ENCODE results near the gene ARX.

ARX gene

DNA sequence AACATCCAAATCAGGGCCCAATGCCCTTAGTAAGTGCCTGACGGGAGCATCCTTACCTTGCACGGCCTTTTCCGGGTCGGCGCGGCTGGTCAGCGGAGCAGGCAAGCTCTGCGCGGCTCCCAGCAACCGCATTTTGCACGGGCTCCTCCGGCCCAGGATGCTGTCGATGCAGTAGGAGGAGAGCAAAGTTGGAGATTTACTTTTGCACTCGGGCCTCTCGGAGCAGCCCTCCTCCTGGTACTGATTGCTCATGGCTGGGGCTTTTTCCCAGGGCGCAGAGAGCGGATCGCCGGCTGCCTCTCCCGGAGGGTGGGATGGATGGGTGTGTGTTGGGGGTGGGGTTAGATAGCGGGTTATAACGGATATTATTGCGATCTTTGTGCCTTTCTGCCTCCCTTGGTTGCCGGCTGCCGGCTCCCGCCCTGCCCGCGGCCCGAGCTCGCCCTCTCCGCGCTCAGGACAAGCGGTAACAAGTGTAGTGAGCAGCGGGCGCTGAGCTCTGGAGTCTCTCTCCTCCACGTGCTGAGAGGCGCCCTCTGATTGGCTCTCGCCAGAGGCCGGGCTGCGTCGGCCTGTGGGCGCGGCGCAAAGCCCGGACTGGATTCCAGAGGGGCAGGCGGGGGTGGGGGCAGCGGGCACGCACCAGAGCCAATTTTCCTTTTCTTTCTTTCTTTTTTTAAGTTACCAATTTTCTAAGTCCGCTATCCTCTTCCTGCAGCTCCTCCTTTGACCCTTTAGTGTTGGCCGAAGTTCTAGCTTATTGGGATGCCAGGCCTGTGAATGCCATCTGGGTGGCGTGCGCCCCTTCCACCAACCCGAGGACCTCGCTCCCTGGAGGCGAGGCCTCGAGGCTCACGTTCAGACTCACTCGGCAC, at the start of gene ARX:
ARX (minus strand) TSS at position 480 of the 875 bp plus-strand sequence; CDS start at position 252, 228 bp downstream.
- DNase-seq, result peak in 54 of 58 donors; percentile 2 to 75 (median 45)

- no peak for DNase-seq
These were observed 43.5 kb upstream of the ARX start for GRCh38 chrX:25059273-25059672.

DNA sequence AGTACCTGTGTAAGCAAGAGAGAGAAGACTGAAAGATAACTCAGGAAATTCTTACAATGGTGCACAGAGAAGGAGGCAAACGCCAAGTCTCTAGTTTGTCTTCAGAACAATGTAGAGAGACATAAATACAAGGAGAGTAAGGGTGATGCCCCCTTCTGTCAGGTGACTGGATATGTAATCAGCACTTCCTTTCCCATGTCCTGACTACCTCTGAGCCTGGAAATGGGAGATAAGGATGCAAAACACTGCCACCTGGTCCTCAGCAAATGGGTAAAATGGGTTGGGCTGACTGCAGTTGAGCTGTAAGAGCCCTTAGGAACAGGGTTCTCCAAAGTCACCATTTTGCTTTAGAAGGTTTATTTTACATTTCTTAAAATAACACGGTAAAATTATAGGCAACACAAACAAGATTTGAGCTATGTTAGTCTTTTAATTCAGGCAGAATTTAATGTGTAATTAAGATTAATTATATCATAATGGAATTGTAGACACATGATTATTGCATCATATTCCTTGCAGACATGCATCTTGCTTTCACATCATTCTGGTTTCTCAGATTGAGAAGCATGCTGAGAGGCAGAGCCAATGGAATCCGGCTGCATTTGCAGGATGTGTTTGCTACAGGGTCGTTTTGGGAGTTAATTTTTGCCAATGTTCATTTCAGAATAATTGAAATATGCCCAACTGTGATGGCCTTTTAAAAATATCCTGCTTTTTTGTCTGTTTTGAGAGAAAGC, 37.2 kb upstream of the ARX start:
- no peak for DNase-seq

DNA sequence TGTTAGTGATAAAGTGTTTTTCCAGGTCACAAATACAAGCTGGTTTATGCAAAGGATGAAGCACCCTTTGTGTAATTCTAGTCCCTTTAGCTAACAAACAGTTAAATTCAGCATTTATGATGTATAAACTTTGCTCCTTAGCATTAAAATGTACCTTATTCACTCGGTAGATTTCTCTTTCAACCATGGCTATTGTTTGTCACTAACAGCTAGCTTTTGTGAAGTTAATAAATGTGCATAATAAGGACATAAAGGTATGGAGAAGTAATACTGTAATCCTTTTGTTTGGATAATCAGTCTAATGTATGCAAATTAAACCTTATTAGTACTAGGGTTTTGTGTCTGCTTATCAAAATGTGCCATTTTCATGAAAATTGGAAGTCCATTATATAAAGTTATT, 34.2 kb upstream of the ARX start:
- no peak for DNase-seq

DNA sequence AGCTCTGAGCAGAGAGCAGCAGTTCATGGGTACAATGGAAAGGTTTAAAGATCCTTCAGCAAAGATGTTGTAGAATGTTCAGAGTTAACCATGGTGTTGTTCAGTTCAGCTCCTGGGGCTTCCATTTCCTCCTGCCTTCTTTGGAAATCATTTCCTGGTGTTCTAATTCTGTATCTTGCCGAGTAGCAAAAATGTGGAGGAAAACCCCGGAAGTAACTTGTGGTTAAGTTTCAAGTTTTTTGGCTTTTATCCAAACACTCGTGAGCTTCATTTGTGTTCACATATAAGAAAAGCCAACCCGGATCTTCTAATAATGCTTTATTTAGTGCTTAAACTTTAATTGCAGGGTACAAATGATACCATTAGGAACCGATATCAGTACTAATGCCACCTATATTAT, 33.6 kb upstream of the ARX start:
- DNase-seq, result no peak

DNA sequence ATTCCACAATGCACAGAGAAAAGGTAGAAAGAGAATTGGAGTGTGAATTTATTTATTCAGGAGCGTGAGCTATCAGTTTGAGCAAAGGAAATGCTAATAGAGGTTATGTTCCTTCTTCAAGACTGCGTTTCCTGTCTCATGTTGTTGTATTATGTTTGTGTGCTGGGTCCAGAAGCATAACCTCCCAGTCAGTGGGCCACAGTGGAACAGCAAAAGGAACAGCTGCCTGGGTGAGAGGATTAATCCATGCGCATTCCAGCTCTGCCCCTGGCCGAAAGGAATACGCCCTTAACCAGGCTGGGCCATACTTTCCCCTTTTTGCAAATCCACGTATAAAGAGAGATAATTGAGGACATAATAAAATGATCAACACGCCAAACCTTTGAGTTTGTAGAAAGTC, 32.4 kb upstream of the ARX start:
- no peak for DNase-seq

DNA sequence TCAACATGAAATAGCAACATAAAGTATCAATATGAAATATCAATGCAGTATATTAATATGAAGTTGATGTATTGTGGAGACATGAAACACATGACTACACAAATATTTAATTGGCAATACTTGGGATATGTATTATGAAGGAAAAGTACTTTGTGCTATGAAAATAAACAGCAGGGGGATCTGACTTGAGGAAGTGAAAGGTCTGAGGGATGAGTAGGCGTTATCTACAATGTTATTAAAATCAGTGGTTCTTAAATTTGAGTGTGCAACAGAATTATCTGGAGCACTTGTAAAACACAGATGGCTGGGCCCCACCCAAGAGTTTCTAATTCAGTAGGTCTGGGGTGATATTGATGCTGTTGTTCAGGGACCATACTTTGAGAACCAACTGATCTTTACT, 27.4 kb upstream of the ARX start:
- DNase-seq, result no peak

GRCh38 chrX:25039036-25039435, 23.3 kb upstream of the ARX start:
- DNase-seq, result no peak

- no peak for DNase-seq
These were observed 19.1 kb upstream of the ARX start for GRCh38 chrX:25034889-25035288.

DNA sequence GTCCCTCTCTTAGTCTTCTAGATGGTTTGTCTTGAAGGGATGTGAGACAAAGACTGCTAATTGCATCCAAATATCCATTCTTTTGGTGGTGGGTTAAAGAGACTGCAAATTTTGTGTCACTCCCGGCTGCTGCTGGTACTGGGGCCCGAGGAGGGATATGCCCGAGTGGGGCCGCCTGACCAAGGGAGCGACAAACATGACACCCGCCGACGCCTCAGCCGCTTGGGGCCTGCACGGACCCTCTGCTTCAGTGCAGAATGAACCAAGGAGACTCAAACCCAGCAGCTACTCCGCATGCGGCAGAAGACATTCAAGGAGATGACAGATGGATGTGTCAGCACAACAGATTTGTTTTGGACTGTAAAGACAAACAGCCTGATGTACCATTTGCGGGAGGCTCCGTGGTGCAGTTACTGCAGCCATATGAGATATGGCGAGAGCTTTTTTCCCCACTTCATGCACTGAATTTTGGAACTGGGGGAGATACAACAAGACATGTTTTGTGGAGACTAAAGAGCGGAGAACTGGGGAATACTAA, 13.6 kb upstream of the ARX start:
- DNase-seq, result no peak

GRCh38 chrX:25028726-25029125, 13.0 kb upstream of the ARX start:
- no peak for DNase-seq

DNA sequence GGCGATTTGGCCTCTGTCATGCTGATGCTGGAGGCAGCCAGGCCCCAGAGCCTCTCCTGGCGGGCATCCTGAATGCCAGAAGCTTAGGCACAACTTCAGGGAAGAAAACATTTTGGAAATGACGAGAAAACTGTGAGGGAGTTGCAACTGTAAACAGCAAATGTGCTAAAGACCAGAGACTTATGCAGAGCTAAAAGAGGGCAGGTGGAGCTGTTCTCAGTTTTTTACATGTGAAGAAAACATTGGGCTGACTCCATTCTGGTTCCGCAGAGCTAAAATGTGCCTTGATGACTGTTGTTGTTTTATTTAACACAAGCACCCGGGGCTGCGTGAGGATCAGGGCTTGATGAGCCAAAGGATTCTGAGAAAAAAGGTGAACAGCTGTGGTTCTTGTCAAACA, 10.8 kb upstream of the ARX start:
- DNase-seq, result no peak

DNA sequence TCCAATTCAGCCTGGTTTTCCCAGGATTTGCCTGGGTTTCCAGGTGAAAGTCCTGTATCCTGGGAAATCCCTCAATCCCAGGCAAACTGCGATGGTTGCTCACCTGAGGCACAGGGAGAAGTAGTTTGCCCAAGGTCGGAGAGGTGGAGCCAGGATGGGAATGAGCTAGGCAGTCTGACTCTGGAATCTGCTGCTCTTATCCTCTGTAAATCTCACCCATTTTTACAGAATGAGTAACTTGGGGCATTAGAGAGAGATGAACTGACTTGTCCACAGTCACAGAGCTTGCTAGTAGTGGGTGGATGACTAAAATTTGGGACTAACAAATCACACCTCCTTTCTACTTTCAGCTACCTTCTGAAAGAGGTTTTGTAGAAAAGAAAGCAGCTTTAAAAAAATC, 9.8 kb upstream of the ARX start:
- DNase-seq, result no peak

DNA sequence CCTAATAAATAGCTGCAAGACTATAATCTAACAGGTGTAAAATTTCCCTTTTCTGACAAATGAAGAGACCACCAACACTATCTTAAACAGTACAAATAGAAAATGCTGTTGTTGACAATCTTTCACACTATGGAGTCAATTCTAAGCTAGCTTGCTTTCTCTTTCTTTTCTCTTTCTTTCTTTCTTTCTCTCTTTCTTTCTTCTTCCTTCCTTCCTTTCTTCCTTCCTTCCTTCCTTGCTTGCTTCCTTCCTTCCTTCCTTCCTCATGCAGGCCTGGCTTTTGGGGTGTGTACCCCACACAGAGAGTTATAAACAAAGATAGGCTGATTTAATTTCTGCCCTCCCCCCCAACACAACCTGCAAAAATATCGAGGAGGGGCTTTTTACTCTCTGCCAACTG, 8.1 kb upstream of the ARX start:
- DNase-seq, result no peak

DNA sequence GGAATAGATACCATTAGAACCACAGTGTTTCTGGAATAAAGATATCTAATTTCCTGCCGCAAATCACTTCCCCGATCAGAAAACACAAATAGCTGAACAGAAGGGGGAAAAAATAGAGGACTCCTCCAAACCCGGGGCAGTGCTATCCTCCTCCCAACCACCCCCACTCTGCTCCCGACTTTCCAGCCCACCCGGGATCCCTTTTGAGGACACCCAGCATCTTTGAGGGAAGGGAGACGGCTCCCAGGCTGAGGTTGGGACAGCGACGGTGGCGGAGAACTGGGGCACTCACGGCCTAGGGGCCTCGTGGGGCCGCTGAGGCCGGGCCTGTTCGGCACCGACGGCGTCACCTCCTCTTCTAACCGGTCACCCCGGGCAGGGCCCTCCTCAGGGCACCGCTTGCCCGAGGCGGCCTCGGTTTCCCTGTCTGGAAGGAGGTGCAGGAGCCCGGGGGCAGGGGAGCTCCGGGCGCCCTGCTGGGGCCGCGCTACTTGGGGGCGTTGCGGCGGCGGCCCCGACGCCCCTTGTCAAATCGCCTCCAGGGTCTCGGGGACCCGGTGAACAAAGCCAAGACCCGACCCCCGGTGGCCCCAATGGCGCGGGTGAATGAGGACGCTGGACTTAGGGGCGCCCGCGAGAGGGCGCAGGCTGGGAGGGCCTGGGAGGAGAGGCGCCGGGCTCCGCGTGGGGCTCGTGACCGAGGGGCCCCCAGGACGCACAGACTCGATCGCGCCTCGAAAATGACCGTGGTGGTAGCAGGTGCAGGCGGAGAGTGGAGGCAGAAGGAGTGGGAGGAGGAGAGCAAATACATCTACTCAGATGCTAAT, 6.9 kb upstream of the ARX start:
- DNase-seq, result no peak

- DNase-seq, result peak in 12 of 58 donors; percentile 2 to 22 (median 10)
These were observed 5.2 kb upstream of the ARX start for GRCh38 chrX:25020905-25021449.

GRCh38 chrX:25020391-25020904, 4.7 kb upstream of the ARX start:
- DNase-seq, result no peak

DNA sequence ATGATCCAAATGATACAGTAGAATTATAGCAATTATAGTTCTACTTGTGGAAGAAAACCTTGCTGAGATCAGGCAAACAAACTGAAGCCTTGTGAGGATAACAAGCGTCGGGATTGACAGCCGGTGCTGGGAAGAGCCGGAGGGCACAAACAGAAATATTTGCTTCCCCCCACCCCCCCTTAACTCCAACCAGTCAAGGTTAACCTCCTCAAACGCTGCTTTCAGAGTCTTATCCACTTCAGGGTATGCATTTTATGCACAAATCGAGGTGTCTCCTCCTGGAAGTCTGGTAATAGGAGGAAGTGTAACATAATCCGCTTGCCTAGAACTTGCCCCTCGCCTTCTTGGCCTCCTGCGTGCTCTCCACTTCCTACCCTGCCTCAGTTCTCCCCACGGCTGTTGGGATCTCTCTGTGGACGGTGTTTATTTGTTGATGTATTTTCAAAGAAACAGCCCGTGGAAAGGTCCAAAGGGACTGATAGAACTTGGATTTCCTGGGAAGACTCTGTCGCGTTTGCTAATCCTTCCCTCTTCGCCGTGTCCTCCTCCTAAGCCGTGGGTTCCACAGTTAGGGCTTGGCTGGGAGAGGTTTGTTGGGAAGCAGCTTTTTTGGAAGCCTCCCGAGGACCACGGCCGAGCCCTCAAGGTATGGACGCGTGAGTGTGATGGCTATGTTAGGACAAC, 4.1 kb upstream of the ARX start:
- no peak for DNase-seq

GRCh38 chrX:25018682-25019081, 2.9 kb upstream of the ARX start:
- DNase-seq, result no peak

DNA sequence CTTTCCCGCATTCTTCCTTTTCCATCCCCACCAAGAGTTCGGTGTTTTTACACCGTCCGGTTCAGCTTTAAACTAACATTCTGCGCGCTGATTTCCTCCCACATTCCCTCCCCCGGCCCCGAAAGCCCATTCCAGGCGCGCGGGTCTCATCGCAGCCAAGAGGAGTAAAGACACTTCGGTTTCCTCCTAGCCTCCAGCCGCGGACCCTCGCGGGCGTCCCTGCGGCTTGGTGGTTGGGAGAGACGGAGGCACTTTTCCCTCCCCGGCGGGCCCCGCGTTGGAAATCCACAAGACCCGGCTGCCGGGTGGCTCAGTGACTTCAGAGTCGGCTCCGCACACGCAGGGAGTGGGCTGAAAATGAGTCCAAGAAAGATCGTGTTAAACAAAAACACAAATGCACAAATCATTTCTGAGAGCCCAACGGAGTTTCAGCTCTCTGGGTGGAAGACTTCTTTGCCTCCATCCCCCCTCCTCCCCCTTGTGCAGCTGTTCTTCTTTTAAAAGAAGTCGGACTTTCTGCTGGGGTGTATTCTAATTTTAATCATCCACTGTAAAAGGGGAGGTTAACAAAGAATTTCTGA, 2.0 kb upstream of the ARX start:
- DNase-seq, result peak in 9 of 58 donors; percentile 1 to 12 (median 3)
